Measurements from ENCODE around the gene JPH4.

JPH4 gene

GRCh38 chr14:23573384-23574015 is 5.1 kb downstream of the JPH4 start:
- Mint-ChIP-seq H3K9me3 (no peaks in the 10 kb centered on the region), H3K27me3 (peaks cover 58% of the 10 kb centered on the region), H3K4me3 (no peak overlapping the region), H3K4me1 (peaks cover 40% of the 10 kb centered on the region), H3K27ac (no peak overlapping the region)
- ATAC-seq (no peak), DNase-seq (no peak)

GRCh38 chr14:23572836-23573235 is 5.8 kb downstream of the JPH4 start:
- Mint-ChIP-seq H3K27ac (no peak overlapping the region), H3K4me1 (peaks cover 40% of the 10 kb centered on the region), H3K27me3 (peaks cover 51% of the 10 kb centered on the region), H3K9me3 (no peaks in the 10 kb centered on the region), H3K4me3 (no peak overlapping the region)
- no peak for ATAC-seq
- DNase-seq, result no peak

- ATAC-seq (no peak), DNase-seq (no peak)
- no peaks in the 10 kb centered on the region for H3K9me3 Mint-ChIP-seq
- no peak overlapping the region for H3K4me3 Mint-ChIP-seq
- H3K27me3 Mint-ChIP-seq, result peaks cover 48% of the 10 kb centered on the region
- H3K27ac Mint-ChIP-seq, result no peak overlapping the region
- H3K4me1 Mint-ChIP-seq, result peaks cover 39% of the 10 kb centered on the region
Observed at GRCh38 chr14:23572524-23572828, 6.1 kb downstream of the JPH4 start.

GRCh38 chr14:23571701-23572523 is 6.7 kb downstream of the JPH4 start:
- peak overlapping the region in 1 of 2 donors; percentile 85 for H3K27ac Mint-ChIP-seq
- H3K4me3 Mint-ChIP-seq, result no peak overlapping the region
- DNase-seq (no peak), ATAC-seq (no peak)
- peaks cover 42% of the 10 kb centered on the region for H3K27me3 Mint-ChIP-seq
- peaks cover 34% of the 10 kb centered on the region for H3K4me1 Mint-ChIP-seq
- H3K9me3 Mint-ChIP-seq, result no peaks in the 10 kb centered on the region

GRCh38 chr14:23570806-23571483 is 7.6 kb downstream of the JPH4 start:
- Mint-ChIP-seq H3K4me3 (no peak overlapping the region), H3K9me3 (no peaks in the 10 kb centered on the region), H3K27ac (no peak overlapping the region), H3K27me3 (peaks cover 33% of the 10 kb centered on the region), H3K4me1 (peaks cover 33% of the 10 kb centered on the region)
- ATAC-seq (no peak), DNase-seq (no peak)

- Mint-ChIP-seq H3K4me3 (no peak overlapping the region), H3K4me1 (peaks cover 36% of the 10 kb centered on the region), H3K27ac (peak overlapping the region in 1 of 2 donors; percentile 59), H3K27me3 (peaks cover 20% of the 10 kb centered on the region), H3K9me3 (no peaks in the 10 kb centered on the region)
- ATAC-seq, result no peak
- DNase-seq, result no peak
Observed at GRCh38 chr14:23569443-23570151, 9.0 kb downstream of the JPH4 start.

- peak in 1 of 2 donors; percentile 11 for DNase-seq
- no peaks in the 10 kb centered on the region for H3K9me3 Mint-ChIP-seq
Observed at GRCh38 chr14:23568600-23569331, 9.8 kb downstream of the JPH4 start.

GRCh38 chr14:23568021-23568599 is 10.5 kb downstream of the JPH4 start:
- H3K27me3 Mint-ChIP-seq, result peaks cover 14% of the 10 kb centered on the region
- peak overlapping the region; percentile 98 for H3K27ac Mint-ChIP-seq
- DNase-seq (no peak), ATAC-seq (no peak)
- H3K4me3 Mint-ChIP-seq, result peak overlapping the region; percentile 95 to 100
- peaks cover 45% of the 10 kb centered on the region for H3K4me1 Mint-ChIP-seq
- no peaks in the 10 kb centered on the region for H3K9me3 Mint-ChIP-seq

More at GRCh38 chr14:23568600-23569331, 9.8 kb downstream of the JPH4 start:
- ATAC-seq, result no peak
- peaks cover 18% of the 10 kb centered on the region for H3K27me3 Mint-ChIP-seq
- peaks cover 43% of the 10 kb centered on the region for H3K4me1 Mint-ChIP-seq
- H3K4me3 Mint-ChIP-seq, result peak overlapping the region; percentile 95 to 100
- peak overlapping the region; percentile 79 to 98 for H3K27ac Mint-ChIP-seq

GRCh38 chr14:23567186-23568020 is 11.2 kb downstream of the JPH4 start, which contains the start of gene AP1G2:
Gene AP1G2 (minus strand): TSS chr14:23567791. CDS start chr14:23567314, 477 bp downstream.
- DNase-seq (peak; percentile 80 to 91), ATAC-seq (peak; percentile 95)
- peak within 1 kb of the TSS; percentile 98 for H3K27ac Mint-ChIP-seq
- H3K4me1 Mint-ChIP-seq, result peaks cover 46% of the 10 kb centered on the region
- no peaks in the 10 kb centered on the region for H3K9me3 Mint-ChIP-seq
- peak within 1 kb of the TSS; percentile 95 to 100 for H3K4me3 Mint-ChIP-seq
- peaks cover 8% of the 10 kb centered on the region for H3K27me3 Mint-ChIP-seq

GRCh38 chr14:23566778-23567185 is 11.8 kb downstream of the JPH4 start:
- Mint-ChIP-seq H3K27ac (peak overlapping the region; percentile 87 to 98), H3K4me1 (peaks cover 48% of the 10 kb centered on the region), H3K27me3 (peaks cover 2% of the 10 kb centered on the region), H3K4me3 (peak overlapping the region; percentile 95 to 100), H3K9me3 (no peaks in the 10 kb centered on the region)
- DNase-seq (no peak), ATAC-seq (no peak)

- Mint-ChIP-seq H3K4me3 (peak overlapping the region; percentile 95 to 100), H3K27ac (peak overlapping the region; percentile 19 to 87), H3K4me1 (peaks cover 53% of the 10 kb centered on the region), H3K27me3 (no peaks in the 10 kb centered on the region), H3K9me3 (no peaks in the 10 kb centered on the region)
- DNase-seq (no peak), ATAC-seq (no peak)
Observed at GRCh38 chr14:23566112-23566777, 12.3 kb downstream of the JPH4 start.

- H3K27me3 Mint-ChIP-seq, result no peaks in the 10 kb centered on the region
- DNase-seq (no peak), ATAC-seq (no peak)
- H3K9me3 Mint-ChIP-seq, result no peaks in the 10 kb centered on the region
- H3K4me3 Mint-ChIP-seq, result peak overlapping the region in 1 of 2 donors; percentile 95
- H3K27ac Mint-ChIP-seq, result peak overlapping the region in 1 of 2 donors; percentile 61
- H3K4me1 Mint-ChIP-seq, result peaks cover 59% of the 10 kb centered on the region
Observed at GRCh38 chr14:23565626-23566025, 13.0 kb downstream of the JPH4 start.

GRCh38 chr14:23564876-23565275 is 13.7 kb downstream of the JPH4 start:
- DNase-seq (no peak), ATAC-seq (no peak)
- no peaks in the 10 kb centered on the region for H3K9me3 Mint-ChIP-seq
- peaks cover 67% of the 10 kb centered on the region for H3K4me1 Mint-ChIP-seq
- no peak overlapping the region for H3K27ac Mint-ChIP-seq
- no peaks in the 10 kb centered on the region for H3K27me3 Mint-ChIP-seq
- no peak overlapping the region for H3K4me3 Mint-ChIP-seq

All from stimulated activated naive CD8-positive, alpha-beta T cell treated with anti-CD3 and anti-CD28 coated beads, Interleukin-15, amount 100 ng/mL, for 72 hours (primary cell).